Upper lobe of left lung (tissue), 4 donors: ENCODE data around the gene EXOC4.

Experiments used
- CTCF ChIP-seq, 6 experiments: fragments of 450-650 bp in 4 of 6; fragments of 200-600 bp in 2 of 6; sonication (generic) in 2 of 6; IDR thresholded peaks; one replicate each; pipeline ENCODE4 v1.5.1; 2016 to 2019; ENCODE audit warnings: antibody characterized with exemption in 6 of 6
- EP300 ChIP-seq, 4 donors: sonication (generic); formaldehyde crosslinking; IDR thresholded peaks; one replicate each; pipeline ENCODE4 v1.5.1; 2017; ENCODE audit warnings: antibody characterized with exemption in 4 of 4, control low read depth in 2 of 4
- POLR2A ChIP-seq, 4 donors: fragments of 450-650 bp; IDR thresholded peaks; one replicate each; pipeline ENCODE4 v1.5.1; 2016 to 2017; ENCODE audit warnings: antibody characterized with exemption in 4 of 4, mild to moderate bottlenecking in 2 of 4

GRCh38 chr7:133303372-133303771 is 50.5 kb downstream of the EXOC4 start:
- no peak for TF ChIP-seq POLR2A (IDR thresholded peaks at IDR 0.05)
- TF ChIP-seq CTCF (IDR thresholded peaks at IDR 0.05), result no peak
- no peak for TF ChIP-seq EP300 (IDR thresholded peaks at IDR 0.05)
